Panc1 (cell line): Measurements from ENCODE around the gene CFAP77. TPM values are rescaled to one million over a fixed set of nuclear protein-coding genes. Genes with fewer than 3 reads are reported as not detected.

ENCODE experiments used
- ATAC-seq: fragments of 200-7000 bp; cut with Tn5 transposase; 2 replicates; pipeline ENCODE4 v1.9.1; 2020; ENCODE audit warnings: mild to moderate bottlenecking, moderate library complexity
- BruUV-seq: library from RNA; stranded (reverse); fragments of 400-500 nt; replicated peaks from 2 replicates; lab custom pipeline; 2021; lab: Mats Ljungman, UMichigan
- CTCF ChIA-PET: fragments of 300-600 bp; sonication (Branson Sonifier 250); formaldehyde crosslinking; loops from one replicate; lab custom pipeline; 2022; ENCODE audit warnings: antibody characterized with exemption; lab: Charles Lee
- POLR2A ChIA-PET: fragments of 300-600 bp; sonication (Branson Sonifier 250); formaldehyde crosslinking; loops from one replicate; lab custom pipeline; 2022; ENCODE audit warnings: antibody characterized with exemption; lab: Charles Lee
- DNase-seq: peaks from one replicate; pipeline ENCODE4 v3.0.0-alpha.2; 2010; ENCODE audit warnings: low read depth, low spot score
- H3K27ac ChIP-seq: 2 replicates; pipeline ENCODE4 v1.5.1; 2011; ENCODE audit warnings: mild to moderate bottlenecking, low read length, inconsistent platforms
- H3K27me3 ChIP-seq: fragments of 200-500 bp; sonication (Bioruptor generic); 2 replicates; pipeline ENCODE4 v1.6.0; 2014; ENCODE audit warnings: low read length, inconsistent platforms; ENCODE audit not compliant: control insufficient read depth, insufficient read depth
- H3K36me3 ChIP-seq: fragments of 200-500 bp; sonication (Bioruptor generic); 2 replicates; pipeline ENCODE4 v1.5.1; 2014; ENCODE audit warnings: inconsistent platforms, mild to moderate bottlenecking, low read length, moderate library complexity; ENCODE audit not compliant: control insufficient read depth, insufficient read depth
- H3K4me1 ChIP-seq: 2 replicates; pipeline ENCODE4 v1.5.1; 2011; ENCODE audit warnings: inconsistent platforms, mild to moderate bottlenecking, low read length, moderate library complexity; ENCODE audit not compliant: control insufficient read depth, insufficient read depth
- H3K4me3 ChIP-seq, 2 experiments: 2 replicates each; pipeline ENCODE4 v1.5.1; 2011 to 2012; ENCODE audit warnings: low read depth in 2 of 2, low read length in 2 of 2, mild to moderate bottlenecking in 2 of 2, inconsistent platforms in 1 of 2, moderate library complexity in 1 of 2
- H3K9me3 ChIP-seq: fragments of 200-500 bp; sonication (Bioruptor generic); 2 replicates; pipeline ENCODE4 v1.5.1; 2014; ENCODE audit warnings: low read depth, mild to moderate bottlenecking, inconsistent platforms, low read length, moderate library complexity; ENCODE audit not compliant: control insufficient read depth, insufficient read depth
- CTCF ChIP-seq: fragments of 450-650 bp; IDR thresholded peaks from 2 replicates; pipeline ENCODE4 v1.5.1; 2017; ENCODE audit warnings: mild to moderate bottlenecking
- POLR2AphosphoS5 ChIP-seq: IDR thresholded peaks from 2 replicates; pipeline ENCODE4 v1.6.1; 2012; ENCODE audit warnings: mild to moderate bottlenecking, low read depth, low read length, moderate library complexity
- REST ChIP-seq, 2 experiments: IDR thresholded peaks; 2 replicates each; pipeline ENCODE4 v1.6.1; 2011 to 2012; ENCODE audit warnings: low read depth in 2 of 2, control low read depth in 1 of 2, low read length in 1 of 2, mild to moderate bottlenecking in 1 of 2, moderate library complexity in 1 of 2; ENCODE audit not compliant: insufficient read depth in 1 of 2
- SIN3A ChIP-seq: IDR thresholded peaks from 2 replicates; pipeline ENCODE4 v1.6.1; 2012; ENCODE audit warnings: low read depth, mild to moderate bottlenecking, low read length, moderate library complexity, borderline replicate concordance; ENCODE audit not compliant: insufficient read depth
- TCF7L2 ChIP-seq: IDR thresholded peaks from 2 replicates; pipeline ENCODE4 v1.6.1; 2011; ENCODE audit warnings: mild to moderate bottlenecking, low read depth, low read length, inconsistent platforms
- in situ Hi-C: cut with HindIII; loops from 2 replicates; pipeline ENCODE4 v1.10.0; 2016; ENCODE audit warnings: low sequenced_read_pairs, low pct_unique_long_range_greater_than_20kb
- intact Hi-C: fragments of 100-400 bp; cut with micrococcal nuclease; formaldehyde crosslinking; loops from one replicate; pipeline ENCODE4 v1.10.0; 2022; ENCODE audit not compliant: unreplicated experiment
- total RNA-seq: library from RNA; stranded (reverse); gene quantifications from one replicate; pipeline ENCODE4 v1.2.1, GENCODE V29; 2021; ENCODE audit not compliant: unreplicated experiment

CFAP77 gene
- total RNA-seq, 1 experiment from 2014 or later = not detected

GRCh38 chr9:132584601-132585560 lies 174.9 kb downstream of the CFAP77 start:
- DNase-seq (no peak), ATAC-seq (no peak)
- no peak overlapping the region for H3K4me3 ChIP-seq
- no peaks in the 10 kb centered on the region for H3K9me3 ChIP-seq
- TF ChIP-seq SIN3A = no peak
- TF ChIP-seq TCF7L2 = no peak
- no peak for TF ChIP-seq REST (IDR thresholded peaks at IDR 0.05; ENCODE audit: insufficient read depth in 1 of 2, low read depth in 2 of 2, low read length in 1 of 2)
- TF ChIP-seq POLR2AphosphoS5 = no peak
- TF ChIP-seq CTCF = no peak
- BruUV-seq = no TSS peak
- no peaks in the 10 kb centered on the region for H3K4me1 ChIP-seq
- no peaks in the 10 kb centered on the region for H3K36me3 ChIP-seq
- ChIA-PET POLR2A (no interaction called here), CTCF (no interaction called here)
- H3K27ac ChIP-seq = no peak overlapping the region
- intact Hi-C loops = no loop called here
- peaks cover 3% of the 10 kb centered on the region; the same call in 1 of the 2 replicates for H3K27me3 ChIP-seq
- in situ Hi-C loops = no loop called here

GRCh38 chr9:132585954-132586829 lies 176.2 kb downstream of the CFAP77 start:
- intact Hi-C loops (no loop called here), in situ Hi-C loops (no loop called here)
- ChIA-PET CTCF (interaction anchor here (0.8 kb wide), 1 partner anchor 418 kb away, joined by 12 read pairs; no protein-coding TSS in a partner anchor), POLR2A (no interaction called here)
- TF ChIP-seq REST (IDR thresholded peaks at IDR 0.05; ENCODE audit: insufficient read depth in 1 of 2, low read depth in 2 of 2, low read length in 1 of 2) (no peak), POLR2AphosphoS5 (no peak), CTCF (no peak), SIN3A (no peak), TCF7L2 (no peak)
- Histone ChIP-seq H3K27ac (no peak overlapping the region), H3K27me3 (peaks cover 2% of the 10 kb centered on the region; the same call in 1 of the 2 replicates), H3K9me3 (no peaks in the 10 kb centered on the region), H3K4me3 (no peak overlapping the region), H3K36me3 (no peaks in the 10 kb centered on the region), H3K4me1 (no peaks in the 10 kb centered on the region)
- DNase-seq (no peak), ATAC-seq (no peak)
- BruUV-seq = no TSS peak
